Measurements from ENCODE around the gene CNIH4. TPM values are rescaled to one million over a fixed set of nuclear protein-coding genes. Genes with fewer than 3 reads are reported as not detected.

CNIH4 gene
- total RNA-seq, 1 donor from 2014 or later = 68.0 TPM

GRCh38 chr1:224329842-224330753 is 26.6 kb upstream of the CNIH4 start, which contains the start of gene NVL:
NVL (minus strand) TSS chr1:224330172; CDS start chr1:224330127, 45 bp downstream.
- Mint-ChIP-seq H3K27me3 (ENCODE audit: low read depth, unreplicated experiment) (no peaks in the 10 kb centered on the region), H3K4me1 (ENCODE audit: low read depth, unreplicated experiment) (peaks cover 11% of the 10 kb centered on the region), H3K27ac (ENCODE audit: unreplicated experiment) (peak within 1 kb of the TSS; percentile 100), H3K9me3 (ENCODE audit: unreplicated experiment) (no peaks in the 10 kb centered on the region), H3K4me3 (ENCODE audit: unreplicated experiment) (peak within 1 kb of the TSS; percentile 99), H3K36me3 (ENCODE audit: low read depth, unreplicated experiment) (no peaks in the 10 kb centered on the region)
- H3K9ac ChIP-seq (ENCODE audit: low read length) = peak within 1 kb of the TSS; percentile 96
- peak within 1 kb of the TSS; percentile 99 for H3K27ac ChIP-seq (ENCODE audit: low read depth, low read length)
- H3K27me3 ChIP-seq (ENCODE audit: insufficient read depth, low read length) = no peaks in the 10 kb centered on the region
- H3K79me2 ChIP-seq (ENCODE audit: insufficient read depth, low read length) = peaks cover 45% of the 10 kb centered on the region
- TF ChIP-seq CTCF (IDR thresholded peaks at IDR 0.05; ENCODE audit: insufficient read depth, low read depth, low read length) = no peak
- peak; percentile 78 for DNase-seq (ENCODE audit: low read depth)
- peak within 1 kb of the TSS; percentile 97 for H3K4me2 ChIP-seq (ENCODE audit: low read length)
- peaks cover 15% of the 10 kb centered on the region for H4K20me1 ChIP-seq (ENCODE audit: insufficient read depth, low read length)
- no peak for FAIRE-seq
- H2AFZ ChIP-seq (ENCODE audit: low read depth, low read length) = peak within 1 kb of the TSS; percentile 94
- H3K36me3 ChIP-seq (ENCODE audit: insufficient read depth, low read length) = no peaks in the 10 kb centered on the region
- H3K9me3 ChIP-seq (ENCODE audit: insufficient read depth, low read depth, low read length) = no peaks in the 10 kb centered on the region
- peaks cover 15% of the 10 kb centered on the region for H3K4me1 ChIP-seq (ENCODE audit: insufficient read depth, low read length)
- H3K4me3 ChIP-seq (ENCODE audit: insufficient read depth, low read depth, low read length) = peak within 1 kb of the TSS; percentile 98

- Histone ChIP-seq H3K4me3 (ENCODE audit: insufficient read depth, low read depth, low read length) (no peak overlapping the region), H3K9ac (ENCODE audit: low read length) (no peak overlapping the region), H3K4me2 (ENCODE audit: low read length) (no peak overlapping the region), H3K36me3 (ENCODE audit: insufficient read depth, low read length) (no peaks in the 10 kb centered on the region), H3K27me3 (ENCODE audit: insufficient read depth, low read length) (no peaks in the 10 kb centered on the region), H2AFZ (ENCODE audit: low read depth, low read length) (no peak overlapping the region), H3K9me3 (ENCODE audit: insufficient read depth, low read depth, low read length) (no peaks in the 10 kb centered on the region), H3K27ac (ENCODE audit: low read depth, low read length) (no peak overlapping the region), H4K20me1 (ENCODE audit: insufficient read depth, low read length) (peaks cover 8% of the 10 kb centered on the region), H3K79me2 (ENCODE audit: insufficient read depth, low read length) (peaks cover 36% of the 10 kb centered on the region), H3K4me1 (ENCODE audit: insufficient read depth, low read length) (peaks cover 15% of the 10 kb centered on the region)
- Mint-ChIP-seq H3K27me3 (ENCODE audit: low read depth, unreplicated experiment) (no peaks in the 10 kb centered on the region), H3K4me1 (ENCODE audit: low read depth, unreplicated experiment) (peaks cover 11% of the 10 kb centered on the region), H3K27ac (ENCODE audit: unreplicated experiment) (peak overlapping the region; percentile 66), H3K9me3 (ENCODE audit: unreplicated experiment) (no peaks in the 10 kb centered on the region), H3K36me3 (ENCODE audit: low read depth, unreplicated experiment) (no peaks in the 10 kb centered on the region), H3K4me3 (ENCODE audit: unreplicated experiment) (peak overlapping the region; percentile 99)
- no peak for DNase-seq (ENCODE audit: low read depth)
- TF ChIP-seq EZH2 (IDR thresholded peaks at IDR 0.05; ENCODE audit: insufficient read depth, low read length) (no peak), CTCF (IDR thresholded peaks at IDR 0.05; ENCODE audit: insufficient read depth, low read depth, low read length) (no peak)
- FAIRE-seq = no peak
Measured at GRCh38 chr1:224331326-224331725, 25.4 kb upstream of the CNIH4 start.

GRCh38 chr1:224331824-224332223 is 24.9 kb upstream of the CNIH4 start:
- Histone ChIP-seq H3K4me2 (ENCODE audit: low read length) (no peak overlapping the region), H3K9me3 (ENCODE audit: insufficient read depth, low read depth, low read length) (no peaks in the 10 kb centered on the region), H3K9ac (ENCODE audit: low read length) (no peak overlapping the region), H3K4me3 (ENCODE audit: insufficient read depth, low read depth, low read length) (no peak overlapping the region), H3K36me3 (ENCODE audit: insufficient read depth, low read length) (no peaks in the 10 kb centered on the region), H3K27me3 (ENCODE audit: insufficient read depth, low read length) (no peaks in the 10 kb centered on the region), H3K79me2 (ENCODE audit: insufficient read depth, low read length) (peaks cover 32% of the 10 kb centered on the region), H2AFZ (ENCODE audit: low read depth, low read length) (no peak overlapping the region), H3K27ac (ENCODE audit: low read depth, low read length) (no peak overlapping the region), H3K4me1 (ENCODE audit: insufficient read depth, low read length) (peaks cover 15% of the 10 kb centered on the region), H4K20me1 (ENCODE audit: insufficient read depth, low read length) (peaks cover 4% of the 10 kb centered on the region)
- Mint-ChIP-seq H3K36me3 (ENCODE audit: low read depth, unreplicated experiment) (no peaks in the 10 kb centered on the region), H3K4me1 (ENCODE audit: low read depth, unreplicated experiment) (peaks cover 11% of the 10 kb centered on the region), H3K27ac (ENCODE audit: unreplicated experiment) (no peak overlapping the region), H3K9me3 (ENCODE audit: unreplicated experiment) (no peaks in the 10 kb centered on the region), H3K4me3 (ENCODE audit: unreplicated experiment) (no peak overlapping the region), H3K27me3 (ENCODE audit: low read depth, unreplicated experiment) (no peaks in the 10 kb centered on the region)
- TF ChIP-seq CTCF (IDR thresholded peaks at IDR 0.05; ENCODE audit: insufficient read depth, low read depth, low read length) (no peak), EZH2 (IDR thresholded peaks at IDR 0.05; ENCODE audit: insufficient read depth, low read length) (no peak)
- DNase-seq (ENCODE audit: low read depth) (no peak), FAIRE-seq (no peak)

Data from astrocyte (in vitro differentiated cells and primary cell).